IMR-90 (cell line): ENCODE data around the gene GOLT1A. TPM values are rescaled to one million over a fixed set of nuclear protein-coding genes. Genes with fewer than 3 reads are reported as not detected.

Source experiments
- ATAC-seq: fragments of 200-7000 bp; cut with Tn5 transposase; 2 replicates; pipeline ENCODE4 v1.9.1; 2020; ENCODE audit warnings: low read depth, mild to moderate bottlenecking, moderate library complexity
- BruUV-seq: library from RNA; stranded (reverse); fragments of 400-500 nt; replicated peaks from 2 replicates; lab custom pipeline; 2021; lab: Mats Ljungman, UMichigan
- CTCF ChIA-PET: fragments of 300-600 bp; formaldehyde crosslinking; extraction: SDS; loops from one replicate; lab custom pipeline; 2021; ENCODE audit warnings: antibody characterized with exemption; lab: Yijun Ruan, JAX
- POLR2A ChIA-PET: fragments of 300-600 bp; sonication (Branson Sonifier 250); formaldehyde crosslinking; loops from one replicate; lab custom pipeline; 2022; ENCODE audit warnings: antibody characterized with exemption; ENCODE audit not compliant: unreplicated experiment; lab: Charles Lee
- DNase-seq: peaks from one replicate; pipeline ENCODE4 v3.0.0; 2013
- H2AFZ ChIP-seq: replicated peaks from 2 replicates; pipeline ENCODE3; 2013; ENCODE audit warnings: low read length, mild to moderate bottlenecking; ENCODE audit not compliant: poor library complexity
- H2AK5ac ChIP-seq: 2 replicates; pipeline ENCODE4 v1.6.1; 2013; ENCODE audit warnings: low read depth, low read length, inconsistent platforms
- H2AK9ac ChIP-seq: replicated peaks from 2 replicates; pipeline ENCODE3; 2013; ENCODE audit warnings: mild to moderate bottlenecking, low read depth, low read length, moderate library complexity; ENCODE audit not compliant: poor library complexity
- H2BK120ac ChIP-seq: 2 replicates; pipeline ENCODE4 v1.6.1; 2013; ENCODE audit warnings: low read depth, low read length, inconsistent platforms
- H2BK15ac ChIP-seq: 3 replicates; pipeline ENCODE4 v1.6.1; 2013; ENCODE audit warnings: low read depth, low read length, inconsistent platforms
- H2BK20ac ChIP-seq: 2 replicates; pipeline ENCODE4 v1.6.1; 2013; ENCODE audit warnings: low read depth, mild to moderate bottlenecking, inconsistent platforms, low read length, moderate library complexity
- H2BK5ac ChIP-seq: 2 replicates; pipeline ENCODE4 v1.6.1; 2013; ENCODE audit warnings: mild to moderate bottlenecking, low read depth, low read length, inconsistent platforms; ENCODE audit not compliant: poor library complexity, severe bottlenecking
- H3K14ac ChIP-seq: replicated peaks from 2 replicates; pipeline ENCODE4 v1.6.1; 2013; ENCODE audit warnings: low read depth, low read length, inconsistent platforms
- H3K18ac ChIP-seq: 2 replicates; pipeline ENCODE4 v1.6.1; 2013; ENCODE audit warnings: low read depth, low read length, control low read depth
- H3K23ac ChIP-seq: 2 replicates; pipeline ENCODE4 v1.6.1; 2013; ENCODE audit warnings: low read depth, low read length, inconsistent platforms
- H3K27ac ChIP-seq: 2 replicates; pipeline ENCODE4 v1.5.1; 2013; ENCODE audit warnings: mild to moderate bottlenecking, control low read depth, low read length; ENCODE audit not compliant: insufficient read depth
- H3K27me3 ChIP-seq: 2 replicates; pipeline ENCODE4 v1.6.1; 2013; ENCODE audit warnings: low read length; ENCODE audit not compliant: control insufficient read depth, insufficient read depth
- H3K36me3 ChIP-seq: 2 replicates; pipeline ENCODE4 v1.6.1; 2013; ENCODE audit warnings: low read length, mixed read lengths; ENCODE audit not compliant: control insufficient read depth, insufficient read depth
- H3K4ac ChIP-seq: 2 replicates; pipeline ENCODE4 v1.6.1; 2013; ENCODE audit warnings: low read depth, low read length, inconsistent platforms
- H3K4me1 ChIP-seq: 2 replicates; pipeline ENCODE4 v1.6.1; 2013; ENCODE audit warnings: low read length, mixed read lengths; ENCODE audit not compliant: control insufficient read depth, insufficient read depth
- H3K4me2 ChIP-seq: 2 replicates; pipeline ENCODE4 v1.6.1; 2013; ENCODE audit warnings: low read depth, mild to moderate bottlenecking, control low read depth, low read length, moderate library complexity
- H3K4me3 ChIP-seq: 2 replicates; pipeline ENCODE4 v1.5.1; 2013; ENCODE audit warnings: low read depth, mild to moderate bottlenecking, control low read depth, low read length, moderate library complexity; ENCODE audit not compliant: insufficient read depth
- H3K56ac ChIP-seq: 2 replicates; pipeline ENCODE4 v1.6.1; 2013; ENCODE audit warnings: low read length, inconsistent platforms; ENCODE audit not compliant: insufficient read depth; ENCODE audit errors: extremely low read depth
- H3K79me1 ChIP-seq, 2 experiments: 2 replicates each; pipeline ENCODE4 v1.6.1; 2013; ENCODE audit warnings: low read length in 2 of 2, inconsistent platforms in 1 of 2, low read depth in 1 of 2
- H3K9ac ChIP-seq: 2 replicates; pipeline ENCODE4 v1.6.1; 2013; ENCODE audit warnings: low read depth, low read length, control low read depth
- H3K9me1 ChIP-seq: 2 replicates; pipeline ENCODE4 v1.6.1; 2013; ENCODE audit warnings: low read length, inconsistent platforms; ENCODE audit not compliant: insufficient read depth
- H3K9me3 ChIP-seq: 2 replicates; pipeline ENCODE4 v1.6.1; 2013; ENCODE audit warnings: low read length; ENCODE audit not compliant: control insufficient read depth, insufficient read depth
- H4K20me1 ChIP-seq: 2 replicates; pipeline ENCODE4 v1.6.1; 2013; ENCODE audit warnings: low read length, inconsistent platforms; ENCODE audit not compliant: insufficient read depth
- H4K5ac ChIP-seq: 2 replicates; pipeline ENCODE4 v1.6.1; 2013; ENCODE audit warnings: mild to moderate bottlenecking, low read depth, low read length, control low read depth
- H4K8ac ChIP-seq, 2 experiments: 2 replicates each; pipeline ENCODE4 v1.6.1; 2013; ENCODE audit warnings: low read depth in 2 of 2, low read length in 2 of 2, control low read depth in 1 of 2, inconsistent platforms in 1 of 2
- H4K91ac ChIP-seq: 2 replicates; pipeline ENCODE4 v1.6.1; 2013; ENCODE audit warnings: low read depth, low read length, inconsistent platforms; ENCODE audit not compliant: insufficient read depth
- CEBPB ChIP-seq: IDR thresholded peaks from 2 replicates; pipeline ENCODE4 v1.6.1; 2012; ENCODE audit warnings: low read depth, low read length, improper control_type of control experiment
- CHD1 ChIP-seq: IDR thresholded peaks from 2 replicates; pipeline ENCODE4 v1.6.1; 2012; ENCODE audit warnings: low read depth, low read length, improper control_type of control experiment
- CTCF ChIP-seq: conservative IDR thresholded peaks from 2 replicates; pipeline ENCODE4 v1.5.1; 2012; ENCODE audit warnings: mild to moderate bottlenecking, low read depth, low read length, improper control_type of control experiment
- FOS ChIP-seq: fragments of 150-350 bp; IDR thresholded peaks from 2 replicates; pipeline ENCODE4 v1.6.1; 2016; ENCODE audit warnings: low read depth, low read length
- MAZ ChIP-seq: IDR thresholded peaks from 2 replicates; pipeline ENCODE4 v1.6.1; 2012; ENCODE audit warnings: low read depth, mild to moderate bottlenecking, low read length, improper control_type of control experiment, moderate library complexity, borderline replicate concordance
- MXI1 ChIP-seq: IDR thresholded peaks from 2 replicates; pipeline ENCODE4 v1.6.1; 2012; ENCODE audit warnings: low read depth, mild to moderate bottlenecking, low read length, moderate library complexity, borderline replicate concordance
- NFE2L2 ChIP-seq: fragments of 150-350 bp; IDR thresholded peaks from 2 replicates; pipeline ENCODE4 v1.6.1; 2016; ENCODE audit warnings: low read depth, mild to moderate bottlenecking, low read length
- POLR2A ChIP-seq: IDR thresholded peaks from 2 replicates; pipeline ENCODE4 v1.6.1; 2012; ENCODE audit warnings: mild to moderate bottlenecking, low read depth, low read length
- RAD21 ChIP-seq: IDR thresholded peaks from 2 replicates; pipeline ENCODE4 v1.6.1; 2012; ENCODE audit warnings: low read length, improper control_type of control experiment
- RCOR1 ChIP-seq: IDR thresholded peaks from 2 replicates; pipeline ENCODE4 v1.6.1; 2012; ENCODE audit warnings: mild to moderate bottlenecking, low read length, improper control_type of control experiment; ENCODE audit not compliant: insufficient replicate concordance
- RFX5 ChIP-seq: IDR thresholded peaks from 2 replicates; pipeline ENCODE4 v1.8.0; 2012; ENCODE audit warnings: low read depth, mild to moderate bottlenecking, low read length, moderate library complexity
- SMC3 ChIP-seq: fragments of 150-350 bp; IDR thresholded peaks from 2 replicates; pipeline ENCODE4 v1.6.1; 2016; ENCODE audit warnings: low read depth, mild to moderate bottlenecking, antibody characterized with exemption, low read length, moderate library complexity
- USF2 ChIP-seq: fragments of 150-350 bp; IDR thresholded peaks from 2 replicates; pipeline ENCODE4 v1.6.1; 2017; ENCODE audit warnings: mild to moderate bottlenecking, antibody characterized with exemption, low read length, low read depth
- WGBS, 2 experiments: methylation state at CpG; one replicate each; pipeline versions ENCODE4 v1.1.5 to v1.1.7; 2013; ENCODE audit warnings: missing lambda C conversion rate in 2 of 2; ENCODE audit not compliant: insufficient read length in 1 of 2; ENCODE audit errors: extremely low coverage in 2 of 2; 5-methylcytosine and 5-hydroxymethylcytosine counted together
- dilution Hi-C: fragments of 300-500 bp; cut with HindIII; formaldehyde crosslinking; loops from one replicate; pipeline ENCODE4 v1.14.3; 2018; ENCODE audit warnings: low sequenced_read_pairs; ENCODE audit not compliant: unreplicated experiment
- in situ Hi-C: fragments of 300-500 bp; cut with MboI; formaldehyde crosslinking; loops from 3 replicates; pipeline ENCODE4 v1.14.3; 2019; ENCODE audit warnings: low sequenced_read_pairs, inconsistent platforms, mixed read lengths
- intact Hi-C: fragments of 100-400 bp; cut with micrococcal nuclease; formaldehyde crosslinking; loops from 2 replicates; pipeline ENCODE4 v1.10.0; 2022
- polyA plus RNA-seq, 3 experiments: library from polyadenylated mRNA; depleted of rRNA; stranded (reverse); fragments of >200 nt; gene quantifications; 2 replicates each; pipeline ENCODE4 v1.2.3, GENCODE V29; 2012; ENCODE audit warnings: low replicate concordance in 1 of 3
- total RNA-seq: library from RNA; depleted of rRNA; stranded (reverse); fragments of >200 nt; gene quantifications from 2 replicates; pipeline ENCODE4 v1.2.3, GENCODE V29; 2012
- TF ChIP-seq, protein P1 (sequence below): fragments of 150-350 bp; IDR thresholded peaks from 2 replicates; pipeline ENCODE4 v1.6.1; 2016; ENCODE audit warnings: low read depth, mild to moderate bottlenecking, low read length, moderate library complexity, borderline replicate concordance

Gene GOLT1A
- total and polyA plus RNA-seq, 2 of the 4 experiments (the other 2 are of a cell fraction), result 0.32 TPM; not detected in 1

DNA sequence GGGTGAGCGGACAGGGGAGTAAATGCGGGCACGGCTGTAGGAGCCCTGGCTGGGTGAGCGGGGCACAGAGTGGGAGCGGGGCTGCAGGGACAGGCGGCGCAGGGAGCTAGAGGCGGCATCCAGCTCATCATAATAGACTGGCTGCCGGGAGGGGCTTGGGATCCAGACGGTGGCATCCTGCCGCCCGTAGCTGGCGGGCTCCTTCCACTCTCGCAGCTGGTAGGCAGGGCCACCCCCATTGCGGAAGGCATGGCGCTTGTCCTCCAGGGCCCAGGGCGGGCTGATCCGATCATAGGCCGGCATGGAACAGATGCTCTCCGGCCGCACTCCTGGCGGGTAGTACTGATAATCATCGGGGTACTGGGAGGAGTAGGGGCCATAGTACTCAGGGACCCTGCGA is 43.7 kb upstream of the GOLT1A start:
- Histone ChIP-seq H4K20me1 (no peaks in the 10 kb centered on the region), H3K27ac (no peak overlapping the region), H2AK9ac (no peak overlapping the region), H4K5ac (no peak overlapping the region), H3K23ac (no peak overlapping the region), H2BK5ac (no peak overlapping the region), H2AK5ac (no peak overlapping the region), H3K9me3 (no peaks in the 10 kb centered on the region), H3K4me2 (no peak overlapping the region), H2BK20ac (no peak overlapping the region), H2BK15ac (no peak overlapping the region), H3K79me1 (no peaks in the 10 kb centered on the region), H2BK120ac (no peak overlapping the region), H4K8ac (no peak overlapping the region), H3K36me3 (peaks cover 19% of the 10 kb centered on the region), H3K18ac (no peak overlapping the region), H3K4me3 (no peak overlapping the region), H3K4me1 (peaks cover 23% of the 10 kb centered on the region), H3K27me3 (no peaks in the 10 kb centered on the region), H2AFZ (no peak overlapping the region), H3K9ac (no peak overlapping the region), H3K14ac (no peak overlapping the region), H3K4ac (no peak overlapping the region), H3K9me1 (peaks cover 10% of the 10 kb centered on the region; the same call in 1 of the 2 replicates), H4K91ac (no peak overlapping the region), H3K56ac (no peak overlapping the region)
- ATAC-seq (no peak), DNase-seq (no peak)
- in situ Hi-C loops, result no loop called here
- BruUV-seq, result no TSS peak
- whole genome bisulfite sequencing, 2 experiments, result 100% methylated on average over 4 of the region's 24 CpGs; no CpG with 5 or more reads in 1 of the 2 experiments
- ChIA-PET POLR2A (no interaction called here), CTCF (interaction anchor here (1.1 to 3.4 kb wide), 4 partner anchors 39 to 141 kb away, joined by 4 to 23 read pairs (median 10); partner anchors contain the start of gene PLEKHA6)
- TF ChIP-seq CHD1, result no peak
- no peak for TF ChIP-seq USF2
- TF ChIP-seq, protein P1, sequence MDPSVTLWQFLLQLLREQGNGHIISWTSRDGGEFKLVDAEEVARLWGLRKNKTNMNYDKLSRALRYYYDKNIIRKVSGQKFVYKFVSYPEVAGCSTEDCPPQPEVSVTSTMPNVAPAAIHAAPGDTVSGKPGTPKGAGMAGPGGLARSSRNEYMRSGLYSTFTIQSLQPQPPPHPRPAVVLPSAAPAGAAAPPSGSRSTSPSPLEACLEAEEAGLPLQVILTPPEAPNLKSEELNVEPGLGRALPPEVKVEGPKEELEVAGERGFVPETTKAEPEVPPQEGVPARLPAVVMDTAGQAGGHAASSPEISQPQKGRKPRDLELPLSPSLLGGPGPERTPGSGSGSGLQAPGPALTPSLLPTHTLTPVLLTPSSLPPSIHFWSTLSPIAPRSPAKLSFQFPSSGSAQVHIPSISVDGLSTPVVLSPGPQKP, result no peak
- no peak for TF ChIP-seq RAD21
- TF ChIP-seq RCOR1, result no peak
- TF ChIP-seq MAZ, result no peak
- no peak for TF ChIP-seq MXI1
- no peak for TF ChIP-seq CTCF
- TF ChIP-seq RFX5, result no peak
- TF ChIP-seq SMC3, result no peak
- no peak for TF ChIP-seq FOS
- no peak for TF ChIP-seq POLR2A
- no peak for TF ChIP-seq NFE2L2
- no peak for TF ChIP-seq CEBPB
- intact Hi-C loops, result no loop called here
- dilution Hi-C loops, result no loop called here
